Hypothalamus (tissue), 51 donors: ENCODE results near the gene PBXIP1.

ENCODE experiments used
- DNase-seq, 51 donors: peaks; one replicate each; lab custom pipeline; 2025; lab: John Stamatoyannopoulos, UW

Gene PBXIP1

GRCh38 chr1:154974102-154974807, 18.4 kb upstream of the PBXIP1 start, which contains the start of gene CKS1B:
TSS of gene CKS1B (plus strand) at chr1:154974681. CDS start at chr1:154974746, 65 bp downstream.
- DNase-seq = peak; percentile 90 to 100 (median 97)

- DNase-seq = peak in 47 of 51 donors; percentile 46 to 86 (median 70)
Measured at GRCh38 chr1:154973344-154974101, 17.6 kb upstream of the PBXIP1 start.

GRCh38 chr1:154972517-154973343, 16.8 kb upstream of the PBXIP1 start:
- peak in 23 of 51 donors; percentile 6 to 60 (median 28) for DNase-seq

- no peak for DNase-seq
Measured at GRCh38 chr1:154972213-154972516, 16.3 kb upstream of the PBXIP1 start.

- DNase-seq = peak in 1 of 51 donors; percentile 12
Measured at GRCh38 chr1:154971341-154971998, 15.6 kb upstream of the PBXIP1 start.

- peak in 49 of 51 donors; percentile 15 to 94 (median 81) for DNase-seq
Measured at GRCh38 chr1:154970631-154971340, 14.9 kb upstream of the PBXIP1 start, which contains the start of gene SHC1. TSS of gene SHC1 (minus strand) at chr1:154970747. CDS start at chr1:154970526, 221 bp downstream.

GRCh38 chr1:154969860-154970452, 14.1 kb upstream of the PBXIP1 start:
- DNase-seq = peak in 18 of 51 donors; percentile 10 to 53 (median 25)

- DNase-seq = no peak
Measured at GRCh38 chr1:154969246-154969645, 13.3 kb upstream of the PBXIP1 start.

- no peak for DNase-seq
Measured at GRCh38 chr1:154968731-154969130, 12.8 kb upstream of the PBXIP1 start.

GRCh38 chr1:154967331-154967950, 11.5 kb upstream of the PBXIP1 start:
- DNase-seq = no peak

GRCh38 chr1:154966111-154966510, 10.2 kb upstream of the PBXIP1 start:
- no peak for DNase-seq

GRCh38 chr1:154964359-154964758, 8.5 kb upstream of the PBXIP1 start:
- no peak for DNase-seq

- no peak for DNase-seq
Measured at GRCh38 chr1:154963643-154964042, 7.7 kb upstream of the PBXIP1 start.

- DNase-seq = no peak
Measured at GRCh38 chr1:154962795-154963330, 7.0 kb upstream of the PBXIP1 start.

GRCh38 chr1:154962156-154962749, 6.4 kb upstream of the PBXIP1 start:
- peak in 7 of 51 donors; percentile 11 to 74 (median 51) for DNase-seq

GRCh38 chr1:154961207-154962155, 5.6 kb upstream of the PBXIP1 start, which contains the start of gene PYGO2:
TSS of gene PYGO2 (minus strand) at chr1:154961782. CDS start at chr1:154961576, 206 bp downstream.
- peak; percentile 29 to 96 (median 72) for DNase-seq
